A549 treated with Mapracorat at 1 μM for 4 hours (cell line): ENCODE data around the gene RAMP2. TPM values are rescaled to one million over a fixed set of nuclear protein-coding genes. Genes with fewer than 3 reads are reported as not detected.

Experiments used
- total RNA-seq: library from RNA; stranded (reverse); fragments of 200-300 nt; extraction: Qiagen RNA extraction; gene quantifications from 5 replicates; pipeline ENCODE4 v1.2.3, GENCODE V29; 2022

Gene RAMP2, protein sequence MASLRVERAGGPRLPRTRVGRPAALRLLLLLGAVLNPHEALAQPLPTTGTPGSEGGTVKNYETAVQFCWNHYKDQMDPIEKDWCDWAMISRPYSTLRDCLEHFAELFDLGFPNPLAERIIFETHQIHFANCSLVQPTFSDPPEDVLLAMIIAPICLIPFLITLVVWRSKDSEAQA
- total RNA-seq, result 0.63 to 1.7 TPM (median 0.90 TPM) in 5 replicates

DNA sequence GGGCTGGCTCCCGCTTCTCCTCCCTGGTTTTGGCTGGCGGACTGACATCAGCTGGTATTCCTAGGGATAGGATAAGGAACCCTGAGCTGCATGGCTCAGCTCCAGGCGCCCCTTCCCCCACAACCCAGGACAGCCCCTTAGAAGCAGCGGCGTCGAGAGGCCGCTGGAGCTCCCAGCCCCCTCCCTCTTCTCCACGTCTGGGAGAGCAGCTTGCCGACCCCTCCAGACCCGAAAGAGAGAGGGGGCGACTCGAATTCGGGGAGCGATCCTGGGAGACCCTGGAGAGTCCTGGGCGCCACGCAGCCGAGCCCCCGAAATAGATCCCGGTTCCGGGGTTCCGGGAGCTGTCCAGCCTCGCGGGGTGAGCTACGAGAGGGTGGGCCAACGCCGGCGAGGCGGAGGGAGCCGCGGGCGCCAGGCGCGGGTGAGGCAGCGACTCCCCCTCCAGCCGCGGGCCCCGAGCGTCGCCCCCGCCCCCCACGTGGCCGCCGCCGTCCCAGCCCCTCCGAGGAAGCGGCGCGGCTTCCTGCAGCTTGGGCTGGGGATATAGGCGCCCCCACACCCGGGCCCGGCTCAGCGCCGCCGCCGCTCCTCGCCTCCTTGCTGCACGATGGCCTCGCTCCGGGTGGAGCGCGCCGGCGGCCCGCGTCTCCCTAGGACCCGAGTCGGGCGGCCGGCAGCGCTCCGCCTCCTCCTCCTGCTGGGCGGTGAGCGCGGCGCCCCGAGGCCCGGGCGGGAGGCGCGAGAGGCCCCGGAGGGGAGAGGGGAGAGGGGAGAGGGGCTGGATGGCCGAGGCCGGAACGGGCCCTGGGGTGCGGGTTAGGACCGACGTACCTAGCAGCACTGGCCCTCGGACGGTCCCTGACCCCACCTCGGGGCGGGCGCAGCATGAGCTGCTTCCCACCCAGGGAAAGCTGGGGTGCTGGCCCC lies at the start of gene RAMP2:
Gene RAMP2 (plus strand): TSS at position 576 of the 930 bp plus-strand sequence. CDS start 35 bp downstream, at position 611.

DNA sequence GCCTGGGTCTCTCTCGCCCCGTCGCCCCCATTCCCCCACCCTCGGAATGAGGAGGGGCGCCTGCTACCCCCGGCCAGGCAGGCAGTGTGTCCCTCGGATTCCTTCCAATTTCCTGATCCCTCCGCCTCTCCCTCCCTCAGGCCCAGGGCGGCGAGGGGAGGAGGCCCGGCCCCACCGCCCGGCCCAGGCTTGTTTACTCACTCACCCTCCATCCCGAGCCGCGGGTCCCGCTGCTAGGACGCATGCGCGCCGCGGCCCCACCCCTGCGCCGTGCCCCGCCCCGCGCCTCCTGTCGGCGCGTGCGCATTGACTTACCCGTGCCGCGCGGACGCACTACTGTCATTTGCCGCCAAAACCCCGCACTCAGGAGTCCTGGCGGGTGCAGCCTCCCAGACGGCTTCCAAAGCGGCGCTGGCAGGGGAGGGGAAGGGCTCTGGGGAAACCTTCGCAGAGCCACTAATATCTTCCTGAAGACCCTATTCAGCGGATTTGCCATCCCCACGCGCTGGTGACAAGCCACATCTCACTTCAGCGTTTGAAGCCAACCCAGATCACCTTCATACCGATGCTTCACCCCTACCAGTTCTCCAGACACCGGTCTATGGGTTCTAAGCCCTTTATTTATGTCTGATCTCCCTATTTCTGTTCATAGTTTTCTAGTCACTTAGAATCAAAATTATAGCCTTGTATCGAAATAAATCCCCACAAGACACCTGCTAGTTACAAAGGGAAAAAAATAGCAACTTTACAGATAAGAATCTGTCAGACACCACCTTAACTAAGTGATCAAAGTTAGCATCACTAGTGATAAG lies 16.0 kb upstream of the RAMP2 start, which contains the start of gene EZH1:
Gene EZH1 (minus strand): TSS at position 235 of the 812 bp plus-strand sequence. CDS start 16,099 bp downstream, outside the sequence.

DNA sequence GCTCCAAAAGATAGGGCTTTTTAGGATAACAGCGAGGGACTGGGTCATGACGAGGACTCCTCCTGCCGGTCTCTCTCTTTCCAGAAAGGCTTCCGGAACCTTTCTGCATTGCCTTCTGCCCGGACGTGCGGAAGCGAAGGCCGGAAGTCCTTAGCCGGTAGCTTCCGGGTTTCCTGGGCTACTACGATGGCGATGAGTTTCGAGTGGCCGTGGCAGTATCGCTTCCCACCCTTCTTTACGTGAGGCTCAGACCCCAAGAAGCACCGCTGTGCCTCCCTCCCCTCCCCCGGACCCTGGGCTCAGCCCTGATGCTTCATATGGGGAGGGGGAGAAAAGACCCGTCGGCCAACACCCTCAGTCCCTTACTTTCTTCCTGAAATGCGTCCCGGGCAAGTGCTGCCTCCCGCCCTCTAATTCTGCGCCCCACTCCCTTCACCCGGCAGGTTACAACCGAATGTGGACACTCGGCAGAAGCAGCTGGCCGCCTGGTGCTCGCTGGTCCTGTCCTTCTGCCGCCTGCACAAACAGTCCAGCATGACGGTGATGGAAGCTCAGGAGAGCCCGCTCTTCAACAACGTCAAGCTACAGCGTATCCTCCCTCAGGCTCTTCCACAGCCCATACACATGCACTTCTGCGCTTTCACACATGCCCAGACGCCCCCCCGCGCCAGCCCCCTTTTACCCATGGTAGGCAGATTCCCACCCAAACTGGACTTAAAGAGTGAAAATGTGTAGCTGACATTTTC lies 12.4 kb downstream of the RAMP2 start, which contains the start of gene VPS25:
Gene VPS25 (plus strand): TSS at position 160 of the 746 bp plus-strand sequence. CDS start 27 bp downstream, at position 187.

DNA sequence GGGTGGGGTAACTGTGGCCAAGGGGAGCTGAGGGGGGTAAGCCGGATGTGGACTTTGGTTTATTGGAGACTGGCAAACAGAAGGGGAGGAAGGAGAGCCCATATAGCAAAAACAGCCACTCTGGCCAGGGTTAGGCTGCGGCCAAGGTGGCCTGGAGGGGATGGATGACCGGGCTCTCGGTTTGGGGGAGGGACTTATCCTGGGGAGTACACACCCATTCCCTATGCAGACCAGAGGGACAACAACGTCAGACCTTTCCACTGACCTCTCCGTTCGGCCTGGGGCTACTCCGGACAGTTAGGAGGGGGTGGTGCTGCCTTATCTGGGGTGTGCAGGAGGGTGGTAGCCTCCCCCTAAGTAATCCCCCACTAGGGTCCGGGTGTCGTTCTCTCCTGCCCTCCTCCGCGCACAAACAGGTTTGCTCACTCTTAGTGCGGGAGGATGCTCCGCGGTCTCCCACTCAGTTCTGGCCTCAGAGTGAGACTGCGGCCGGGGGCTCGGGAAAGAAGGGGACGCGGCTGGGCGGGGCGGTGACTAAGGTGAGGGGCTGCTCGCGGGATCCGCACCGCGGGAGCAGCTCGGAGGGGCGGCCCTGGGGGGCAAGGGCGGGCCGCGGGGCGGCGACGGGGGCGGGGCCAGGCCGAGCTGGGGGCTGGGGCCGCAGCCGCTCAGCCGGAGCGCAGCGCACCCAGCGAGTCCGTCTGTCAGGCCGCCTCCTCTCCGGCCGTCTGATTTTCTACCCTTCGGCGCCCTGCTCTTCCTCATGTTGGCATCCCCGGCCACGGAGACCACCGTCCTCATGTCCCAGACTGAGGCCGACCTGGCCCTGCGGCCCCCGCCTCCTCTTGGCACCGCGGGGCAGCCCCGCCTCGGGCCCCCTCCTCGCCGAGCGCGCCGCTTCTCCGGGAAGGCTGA lies 19.2 kb downstream of the RAMP2 start, which contains the start of gene WNK4:
Gene WNK4 (plus strand): TSS at position 675 of the 915 bp plus-strand sequence. CDS start 89 bp downstream, at position 764.

DNA sequence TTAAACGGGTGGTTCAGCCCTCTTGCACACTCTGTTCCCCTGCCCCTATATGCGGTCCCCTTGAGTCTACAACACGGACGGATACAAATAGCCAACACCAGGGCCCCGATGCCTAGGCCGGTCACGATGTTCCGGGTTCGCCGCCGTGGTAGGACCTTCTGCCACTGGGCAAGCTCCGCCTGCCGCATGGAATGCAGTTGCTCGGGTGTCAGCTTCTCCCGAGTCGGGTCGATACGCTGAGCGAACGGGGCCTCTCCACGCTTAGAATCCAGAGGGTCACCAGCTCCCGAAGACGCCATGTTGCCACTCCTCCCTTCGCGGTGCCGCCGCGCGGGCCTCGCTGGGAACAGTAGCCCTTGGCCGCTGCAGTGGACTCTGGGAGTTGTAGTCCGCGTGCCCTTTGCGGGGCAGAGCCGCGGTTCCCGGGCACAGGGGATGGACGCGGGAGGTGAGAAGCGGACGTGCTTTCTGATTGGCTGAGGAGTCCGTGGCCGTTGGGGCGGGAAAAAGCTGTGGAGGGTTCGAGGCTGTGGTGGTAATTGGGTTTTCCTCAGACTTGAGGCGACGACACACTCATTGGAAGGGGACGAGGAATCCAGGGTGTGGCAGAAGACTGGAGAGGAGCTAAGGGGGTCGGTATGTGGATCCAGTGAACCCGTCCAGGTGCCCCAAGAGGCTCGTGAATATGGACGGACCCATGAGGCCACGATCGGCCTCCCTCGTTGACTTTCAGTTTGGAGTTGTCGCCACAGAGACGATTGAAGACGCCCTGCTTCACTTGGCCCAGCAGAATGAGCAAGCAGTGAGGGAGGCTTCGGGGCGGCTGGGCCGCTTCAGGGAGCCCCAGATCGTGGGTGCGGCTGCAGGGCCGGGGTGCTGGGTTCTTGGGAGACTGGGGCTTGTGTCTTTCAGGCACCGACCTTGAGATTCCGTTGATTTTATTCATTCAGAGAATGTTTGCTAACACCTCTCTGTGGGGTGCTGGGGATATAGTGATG lies 37.7 kb downstream of the RAMP2 start, which contains the start of the genes CNTD1 and COA3:
Gene CNTD1 (plus strand): TSS at position 479 of the 998 bp plus-strand sequence. CDS start 207 bp downstream, at position 686.
Gene COA3 (minus strand): TSS at position 322 of the 998 bp plus-strand sequence. CDS start 23 bp downstream, at position 299.

Other genes starting within 250 kb of the RAMP2 start
- 31.0 to 51.3 TPM (median 43.8 TPM) in 5 replicates for gene NAGLU, start 225.0 kb upstream of the RAMP2 start, total RNA-seq
- 0.89 to 1.8 TPM (median 1.5 TPM) in 5 replicates for gene HSD17B1, start 208.3 kb upstream of the RAMP2 start, total RNA-seq
- gene COASY, start 199.1 kb upstream of the RAMP2 start, total RNA-seq, result 103 to 126 TPM (median 119 TPM) in 5 replicates
- 56.9 to 68.0 TPM (median 64.9 TPM) in 5 replicates for gene MLX, start 194.1 kb upstream of the RAMP2 start, total RNA-seq
- gene PSMC3IP, start 183.5 kb upstream of the RAMP2 start, total RNA-seq, result 35.1 to 37.6 TPM (median 36.0 TPM) in 5 replicates
- 25.8 to 27.9 TPM (median 26.7 TPM) in 5 replicates for gene RETREG3, start 151.9 kb upstream of the RAMP2 start, total RNA-seq
- gene TUBG1, start 151.5 kb upstream of the RAMP2 start, total RNA-seq, result 132 to 150 TPM (median 141 TPM) in 5 replicates
- 19.0 to 28.2 TPM (median 23.2 TPM) in 5 replicates for gene TUBG2, start 101.9 kb upstream of the RAMP2 start, total RNA-seq
- gene PLEKHH3, start 84.2 kb upstream of the RAMP2 start, total RNA-seq, result 14.3 to 19.9 TPM (median 17.6 TPM) in 5 replicates
- gene CCR10, start 79.4 kb upstream of the RAMP2 start, total RNA-seq, result 0.29 to 0.53 TPM (median 0.33 TPM) in 5 replicates
- gene CNTNAP1, start 78.7 kb upstream of the RAMP2 start, total RNA-seq, result 3.8 to 6.4 TPM (median 5.9 TPM) in 5 replicates
- gene EZH1, start 16.2 kb upstream of the RAMP2 start, total RNA-seq, result 9.6 to 11.7 TPM (median 10.4 TPM) in 5 replicates
- 119 to 142 TPM (median 124 TPM) in 5 replicates for gene VPS25, start 12.2 kb downstream of the RAMP2 start, total RNA-seq
- 1.1 to 1.8 TPM (median 1.3 TPM) in 5 replicates for gene WNK4, start 19.4 kb downstream of the RAMP2 start, total RNA-seq
- 120 to 140 TPM (median 127 TPM) in 5 replicates for gene COA3, start 37.5 kb downstream of the RAMP2 start, total RNA-seq
- gene CNTD1, start 37.6 kb downstream of the RAMP2 start, total RNA-seq, result 0.10 TPM in 1 of 5 replicates, not detected in the others
- 76.5 to 95.0 TPM (median 81.2 TPM) in 5 replicates for gene BECN1, start 63.1 kb downstream of the RAMP2 start, total RNA-seq
- gene PSME3, start 72.2 kb downstream of the RAMP2 start, total RNA-seq, result 226 to 265 TPM (median 232 TPM) in 5 replicates
- gene AOC2, start 83.4 kb downstream of the RAMP2 start, total RNA-seq, result 1.7 to 2.7 TPM (median 1.8 TPM) in 5 replicates
- gene AOC3, start 90.0 kb downstream of the RAMP2 start, total RNA-seq, result 1.1 to 2.0 TPM (median 1.4 TPM) in 5 replicates
- gene G6PC1, start 139.6 kb downstream of the RAMP2 start, total RNA-seq, result not detected in 5 replicates
- gene AARSD1, start 203.2 kb downstream of the RAMP2 start, total RNA-seq, result 54.2 to 63.4 TPM (median 55.0 TPM) in 5 replicates
- gene PTGES3L, start 218.9 kb downstream of the RAMP2 start, total RNA-seq, result 0.45 to 1.3 TPM (median 1.1 TPM) in 5 replicates
- 18.3 to 23.4 TPM (median 21.1 TPM) in 5 replicates for gene RUNDC1, start 219.3 kb downstream of the RAMP2 start, total RNA-seq
- 2,842 to 4,004 TPM (median 3,048 TPM) in 5 replicates for gene RPL27, start 237.2 kb downstream of the RAMP2 start, total RNA-seq
- 18.7 to 21.2 TPM (median 18.8 TPM) in 5 replicates for gene IFI35, start 245.6 kb downstream of the RAMP2 start, total RNA-seq